ENCODE results near the gene SLC39A10.
"Not testable (repeated sequence)": the region's sequence is repeated elsewhere in the genome, so short reads cannot be mapped to it uniquely, and the experiment has no call there.

SLC39A10 gene

DNA sequence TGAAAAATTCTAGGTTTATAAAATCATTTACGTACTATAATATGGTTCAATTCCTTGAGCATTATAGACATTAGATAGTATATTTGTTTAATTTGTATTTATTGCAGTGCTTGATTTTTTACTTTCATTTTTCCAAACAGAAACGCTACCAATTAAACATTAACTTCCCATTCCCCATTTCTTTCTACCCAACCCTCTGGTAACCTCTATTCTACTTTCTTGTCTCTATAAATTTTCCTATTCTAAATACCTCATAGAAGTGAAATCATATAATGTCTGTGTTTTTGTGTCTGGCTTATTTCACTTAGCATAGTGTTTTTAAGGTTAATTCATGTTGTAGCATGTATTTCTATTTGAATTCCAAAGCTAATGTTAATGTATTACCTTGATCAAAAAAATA is 11.6 kb upstream of the SLC39A10 start:
- no peak overlapping the region for H3K4me3 ChIP-seq (ENCODE audit: low read depth, low read length)
- TF ChIP-seq, protein P1, sequence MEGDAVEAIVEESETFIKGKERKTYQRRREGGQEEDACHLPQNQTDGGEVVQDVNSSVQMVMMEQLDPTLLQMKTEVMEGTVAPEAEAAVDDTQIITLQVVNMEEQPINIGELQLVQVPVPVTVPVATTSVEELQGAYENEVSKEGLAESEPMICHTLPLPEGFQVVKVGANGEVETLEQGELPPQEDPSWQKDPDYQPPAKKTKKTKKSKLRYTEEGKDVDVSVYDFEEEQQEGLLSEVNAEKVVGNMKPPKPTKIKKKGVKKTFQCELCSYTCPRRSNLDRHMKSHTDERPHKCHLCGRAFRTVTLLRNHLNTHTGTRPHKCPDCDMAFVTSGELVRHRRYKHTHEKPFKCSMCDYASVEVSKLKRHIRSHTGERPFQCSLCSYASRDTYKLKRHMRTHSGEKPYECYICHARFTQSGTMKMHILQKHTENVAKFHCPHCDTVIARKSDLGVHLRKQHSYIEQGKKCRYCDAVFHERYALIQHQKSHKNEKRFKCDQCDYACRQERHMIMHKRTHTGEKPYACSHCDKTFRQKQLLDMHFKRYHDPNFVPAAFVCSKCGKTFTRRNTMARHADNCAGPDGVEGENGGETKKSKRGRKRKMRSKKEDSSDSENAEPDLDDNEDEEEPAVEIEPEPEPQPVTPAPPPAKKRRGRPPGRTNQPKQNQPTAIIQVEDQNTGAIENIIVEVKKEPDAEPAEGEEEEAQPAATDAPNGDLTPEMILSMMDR (conservative IDR thresholded peaks at IDR 0.05; ENCODE audit: low read depth, low read length), result no peak
- DNase-seq (ENCODE audit: low read depth), result no peak

DNA sequence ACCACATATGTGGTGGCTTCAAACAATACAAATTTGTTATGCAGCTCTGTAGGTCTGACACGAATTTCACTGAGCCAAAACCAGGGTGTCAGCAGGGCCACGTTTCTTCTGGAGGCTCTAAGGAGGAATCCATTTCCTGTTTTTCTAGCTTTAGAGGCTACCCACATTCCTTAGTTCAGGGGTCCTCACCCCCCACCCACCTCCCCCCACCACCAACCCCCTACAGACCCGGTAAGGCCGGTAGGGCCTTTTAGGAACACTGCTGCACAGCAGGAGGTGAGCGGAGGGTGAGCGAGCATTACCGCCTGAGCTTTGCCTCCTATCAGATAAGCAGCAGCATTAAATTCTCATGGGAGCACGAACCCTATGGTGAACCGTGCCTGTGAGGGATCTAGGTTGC is 10.6 kb upstream of the SLC39A10 start:
- no peak overlapping the region for H3K4me3 ChIP-seq (ENCODE audit: low read depth, low read length)
- DNase-seq (ENCODE audit: low read depth), result peak; percentile 49
- TF ChIP-seq, protein P1 (conservative IDR thresholded peaks at IDR 0.05; ENCODE audit: low read depth, low read length), result no peak

DNA sequence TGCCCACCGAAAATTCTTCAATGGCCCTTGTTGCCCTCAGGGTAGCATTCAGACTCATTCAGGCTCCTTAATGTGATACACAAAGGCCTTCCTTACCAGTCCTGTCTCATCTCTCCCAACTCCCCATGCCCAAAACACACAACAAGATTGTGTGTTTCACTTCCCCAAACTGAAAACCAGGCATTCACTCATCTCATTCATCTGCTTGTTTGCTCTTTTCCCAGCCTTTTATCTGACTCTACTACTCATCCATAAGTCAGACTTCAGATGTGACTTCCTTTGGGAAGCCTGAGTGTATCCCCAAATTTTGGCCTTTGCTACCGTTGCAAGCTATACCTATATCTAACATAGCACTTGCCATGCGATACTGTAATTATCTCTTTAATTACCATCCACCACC is 9.7 kb upstream of the SLC39A10 start:
- no peak overlapping the region for H3K4me3 ChIP-seq (ENCODE audit: low read depth, low read length)
- no peak for DNase-seq (ENCODE audit: low read depth)
- TF ChIP-seq, protein P1 (conservative IDR thresholded peaks at IDR 0.05; ENCODE audit: low read depth, low read length), result no peak

DNA sequence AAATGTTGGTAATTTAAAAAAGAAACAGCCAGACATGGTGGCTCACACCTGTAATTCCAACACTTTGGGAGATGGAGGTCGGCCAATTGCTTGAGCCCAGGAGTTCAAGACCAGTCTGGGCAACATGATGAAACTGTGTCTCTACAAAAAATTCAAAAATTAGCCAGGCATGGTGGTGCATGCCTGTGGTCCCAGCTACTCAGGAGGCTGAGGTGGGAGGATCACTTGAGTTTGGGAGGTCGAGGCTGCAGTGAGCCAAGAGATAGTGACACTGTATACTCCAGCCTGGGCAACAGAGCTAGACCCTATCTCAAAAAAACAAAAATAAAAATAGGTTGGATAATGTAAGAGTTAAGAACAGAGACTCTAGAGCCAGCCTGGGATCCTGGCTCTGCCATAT is 8.7 kb upstream of the SLC39A10 start:
- not testable (repeated sequence) for DNase-seq (ENCODE audit: low read depth); H3K4me3 ChIP-seq (ENCODE audit: low read depth, low read length)

DNA sequence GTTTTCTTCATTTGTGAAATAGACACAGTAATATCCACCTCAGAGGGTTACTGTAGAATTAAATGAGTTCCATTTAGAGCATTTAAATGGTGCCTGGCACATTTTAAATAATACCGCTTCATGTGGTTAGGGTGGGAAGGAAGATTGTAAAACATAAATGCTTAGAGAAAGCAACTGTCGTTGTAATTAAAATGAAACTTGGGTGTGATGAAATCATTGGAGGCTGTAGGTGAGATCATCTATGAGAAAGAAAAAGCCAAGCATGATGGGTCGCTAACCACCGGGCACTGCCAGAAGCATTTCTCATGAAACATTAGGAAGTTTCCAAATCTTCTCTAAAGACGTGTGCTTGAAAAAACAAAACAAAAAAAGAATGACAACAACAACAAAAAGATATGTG is 8.2 kb upstream of the SLC39A10 start:
- no peak for DNase-seq (ENCODE audit: low read depth)
- TF ChIP-seq, protein P1 (conservative IDR thresholded peaks at IDR 0.05; ENCODE audit: low read depth, low read length), result no peak
- no peak overlapping the region for H3K4me3 ChIP-seq (ENCODE audit: low read depth, low read length)

DNA sequence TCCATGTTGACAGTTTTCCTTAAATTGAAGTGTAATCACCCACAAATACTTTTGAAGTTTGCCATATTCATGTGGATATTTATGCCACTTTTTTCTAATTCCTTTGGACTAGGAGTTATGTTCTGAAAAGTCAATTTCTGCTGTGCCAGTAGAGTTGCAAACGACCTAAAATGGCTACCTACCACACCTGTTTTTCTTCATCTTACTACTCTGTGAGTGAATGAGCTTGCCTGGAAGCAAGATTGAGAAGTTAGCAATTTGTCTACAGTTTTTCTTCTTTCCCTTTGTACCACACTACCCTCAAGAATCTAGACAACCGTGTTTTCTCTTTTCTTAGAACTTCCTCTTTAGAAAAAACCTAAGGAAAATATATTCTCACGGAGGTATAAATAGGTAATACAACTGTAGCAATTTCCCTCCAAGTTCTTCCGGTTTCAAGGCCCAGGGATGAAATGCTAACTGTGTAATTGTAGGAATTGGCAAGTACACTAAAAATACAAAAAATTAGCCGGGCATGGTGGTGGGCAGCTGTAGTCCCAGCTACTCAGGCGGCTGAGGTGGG is 7.3 kb upstream of the SLC39A10 start:
- H3K4me3 ChIP-seq (ENCODE audit: low read depth, low read length), result no peak overlapping the region
- TF ChIP-seq, protein P1 (conservative IDR thresholded peaks at IDR 0.05; ENCODE audit: low read depth, low read length), result no peak
- no peak for DNase-seq (ENCODE audit: low read depth)

DNA sequence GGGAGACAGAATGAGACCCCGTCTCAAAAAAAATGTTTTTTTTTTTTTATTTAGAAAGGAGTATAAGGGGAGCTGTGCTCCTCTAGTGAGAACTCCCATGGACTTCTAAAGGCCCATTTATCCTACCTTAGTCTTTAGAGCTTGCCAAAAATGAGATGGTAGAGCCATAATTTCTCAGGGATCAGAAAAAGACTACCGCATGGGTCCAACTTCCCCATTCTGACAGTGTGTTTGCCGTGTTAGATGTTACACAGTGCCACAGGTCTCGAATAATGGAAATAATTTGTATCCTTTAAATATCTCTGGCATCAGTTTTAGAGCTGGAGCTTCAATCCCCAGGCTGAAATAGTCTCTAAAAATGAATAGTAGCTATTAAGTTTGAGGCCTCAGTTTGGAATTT is 6.0 kb upstream of the SLC39A10 start:
- TF ChIP-seq, protein P1 (conservative IDR thresholded peaks at IDR 0.05; ENCODE audit: low read depth, low read length), result no peak
- H3K4me3 ChIP-seq (ENCODE audit: low read depth, low read length), result no peak overlapping the region
- no peak for DNase-seq (ENCODE audit: low read depth)
